HEK293T (cell line): ENCODE data around the gene HBZ.
"Not testable (repeated sequence)": the region's sequence is repeated elsewhere in the genome, so short reads cannot be mapped to it uniquely, and the experiment has no call there.

Experiments used
- FOXA1 ChIP-seq: fragments of 450-650 bp; IDR thresholded peaks from 2 replicates; pipeline ENCODE4 v1.6.1; 2016; ENCODE audit warnings: mild to moderate bottlenecking
- SP1 ChIP-seq: fragments of 450-650 bp; IDR thresholded peaks from 2 replicates; pipeline ENCODE4 v1.6.1; 2017
- SUZ12 ChIP-seq: fragments of 450-650 bp; IDR thresholded peaks from 2 replicates; pipeline ENCODE4 v1.6.1; 2016; ENCODE audit warnings: mild to moderate bottlenecking

- TF ChIP-seq FOXA1, SUZ12, SP1: not testable (repeated sequence)
Observed at GRCh38 chr16:160242-160641, 7.8 kb downstream of the HBZ start.
